Measurements from ENCODE around the gene CCDC116.

GRCh38 chr22:21603973-21604372 is 28.6 kb upstream of the CCDC116 start:
- TF ChIP-seq CTCF (IDR thresholded peaks at IDR 0.05) (no peak), POLR2AphosphoS5 (IDR thresholded peaks at IDR 0.05; ENCODE audit: insufficient read depth in 1 of 2, low read depth in 1 of 2) (no peak), POLR2A (IDR thresholded peaks at IDR 0.05) (no peak)

All from vagina (tissue), 2 donors.